Measurements from ENCODE around the gene BNC2. TPM values are rescaled to one million over a fixed set of nuclear protein-coding genes. Genes with fewer than 3 reads are reported as not detected.

BNC2 gene
- total RNA-seq, 1 experiment from 2014 or later, result 43.6 TPM

DNA sequence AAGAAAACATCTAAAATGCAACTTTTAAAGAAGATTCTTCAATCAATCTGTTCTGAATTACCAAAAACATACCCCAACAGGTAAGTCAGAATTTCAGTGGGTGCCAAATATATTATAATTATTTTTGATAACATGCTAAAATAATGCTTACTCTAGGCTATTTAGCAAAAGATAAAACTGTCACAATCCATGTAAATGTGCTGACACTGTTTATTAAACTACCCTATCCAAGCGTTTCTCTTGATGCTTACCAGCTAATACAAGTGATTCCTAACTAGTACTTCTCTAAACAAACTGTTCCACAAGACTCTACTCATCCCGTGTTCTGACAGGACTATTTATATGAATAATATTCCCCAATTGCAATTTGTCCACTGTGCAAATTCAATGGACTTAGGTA is 236.7 kb downstream of the BNC2 start:
- Histone ChIP-seq H2AK5ac (ENCODE audit: insufficient read length, low read length) (no peak overlapping the region), H4K91ac (ENCODE audit: insufficient read length, low read depth, low read length) (no peak overlapping the region), H2BK120ac (ENCODE audit: low read depth, low read length, poor library complexity, severe bottlenecking) (no peak overlapping the region), H3K4me2 (ENCODE audit: insufficient read depth, insufficient read length, low read length) (no peak overlapping the region), H2BK20ac (ENCODE audit: low read depth, low read length, poor library complexity, severe bottlenecking) (no peak overlapping the region), H3K56ac (ENCODE audit: insufficient read length, low read depth, low read length) (no peak overlapping the region), H3K9me3 (ENCODE audit: control insufficient read depth, low read depth, low read length) (no peaks in the 10 kb centered on the region), H3K9ac (ENCODE audit: extremely low read depth, insufficient read length, low read length) (no peak overlapping the region), H3K27ac (ENCODE audit: insufficient read length, low read depth, low read length) (no peak overlapping the region), H3K79me2 (ENCODE audit: insufficient read depth, low read length) (no peaks in the 10 kb centered on the region), H3K4me1 (ENCODE audit: insufficient read depth, low read length) (peaks cover 2% of the 10 kb centered on the region; the same call in 1 of the 2 replicates), H2BK5ac (ENCODE audit: insufficient read length, low read length) (no peak overlapping the region), H3K23ac (ENCODE audit: insufficient read length, low read depth, low read length) (no peak overlapping the region), H4K5ac (ENCODE audit: insufficient read length, low read depth, low read length) (no peak overlapping the region), H2AFZ (ENCODE audit: low read length) (no peak overlapping the region), H3K27me3 (ENCODE audit: insufficient read depth, low read length) (no peaks in the 10 kb centered on the region), H2BK12ac (ENCODE audit: insufficient read length, low read depth, low read length) (no peak overlapping the region), H3K4ac (ENCODE audit: low read depth, low read length) (no peak overlapping the region), H3K14ac (ENCODE audit: insufficient read depth, low read length) (no peak overlapping the region), H3T11ph (ENCODE audit: low read length) (no peak overlapping the region), H4K8ac (replicated peaks; ENCODE audit: insufficient read length, low read depth, low read length) (no peak overlapping the region), H3K23me2 (ENCODE audit: insufficient read length, low read depth, low read length, poor library complexity, severe bottlenecking) (no peaks in the 10 kb centered on the region), H3K79me1 (ENCODE audit: insufficient read depth, low read depth, low read length, poor library complexity, severe bottlenecking) (no peaks in the 10 kb centered on the region), H4K20me1 (ENCODE audit: control insufficient read depth, insufficient read depth, insufficient read length) (no peaks in the 10 kb centered on the region), H2BK15ac (ENCODE audit: low read depth, low read length) (no peak overlapping the region), H3K18ac (ENCODE audit: insufficient read length, low read depth, low read length) (no peak overlapping the region)
- Mint-ChIP-seq H3K36me3 (ENCODE audit: insufficient read depth in 1 of 3, low read depth in 3 of 3) (no peaks in the 10 kb centered on the region), H3K4me3 (no peak overlapping the region), H3K9me3 (no peaks in the 10 kb centered on the region), H3K4me1 (peaks cover 21 to 24% of the 10 kb centered on the region in 2 experiments), H3K27me3 (ENCODE audit: low read depth) (no peaks in the 10 kb centered on the region), H3K27ac (no peak overlapping the region)
- DNase-seq, result no peak
- no CpG with 5 or more reads among the region's 2 CpGs for WGBS (ENCODE audit: extremely low coverage, insufficient read length, low lambda C conversion rate)
- TF ChIP-seq, protein P1, sequence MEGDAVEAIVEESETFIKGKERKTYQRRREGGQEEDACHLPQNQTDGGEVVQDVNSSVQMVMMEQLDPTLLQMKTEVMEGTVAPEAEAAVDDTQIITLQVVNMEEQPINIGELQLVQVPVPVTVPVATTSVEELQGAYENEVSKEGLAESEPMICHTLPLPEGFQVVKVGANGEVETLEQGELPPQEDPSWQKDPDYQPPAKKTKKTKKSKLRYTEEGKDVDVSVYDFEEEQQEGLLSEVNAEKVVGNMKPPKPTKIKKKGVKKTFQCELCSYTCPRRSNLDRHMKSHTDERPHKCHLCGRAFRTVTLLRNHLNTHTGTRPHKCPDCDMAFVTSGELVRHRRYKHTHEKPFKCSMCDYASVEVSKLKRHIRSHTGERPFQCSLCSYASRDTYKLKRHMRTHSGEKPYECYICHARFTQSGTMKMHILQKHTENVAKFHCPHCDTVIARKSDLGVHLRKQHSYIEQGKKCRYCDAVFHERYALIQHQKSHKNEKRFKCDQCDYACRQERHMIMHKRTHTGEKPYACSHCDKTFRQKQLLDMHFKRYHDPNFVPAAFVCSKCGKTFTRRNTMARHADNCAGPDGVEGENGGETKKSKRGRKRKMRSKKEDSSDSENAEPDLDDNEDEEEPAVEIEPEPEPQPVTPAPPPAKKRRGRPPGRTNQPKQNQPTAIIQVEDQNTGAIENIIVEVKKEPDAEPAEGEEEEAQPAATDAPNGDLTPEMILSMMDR (conservative IDR thresholded peaks at IDR 0.05), result no peak

Data from H9 (cell line).